Uterus (tissue), 2 donors: ENCODE measurements around the gene EPHB6.

Experiments
- POLR2A ChIP-seq, 2 donors: fragments of 450-650 bp; IDR thresholded peaks; one replicate each; pipeline ENCODE4 v1.6.1; 2016; ENCODE audit warnings: antibody characterized with exemption in 2 of 2, mild to moderate bottlenecking in 1 of 2, moderate library complexity in 1 of 2
- TF ChIP-seq, protein P1 (sequence below), 4 experiments: fragments of 200-600 bp in 2 of 4; fragments of 450-650 bp in 2 of 4; sonication (generic) in 2 of 4; IDR thresholded peaks; one replicate each; pipeline ENCODE4 v1.5.1; 2016 to 2019; ENCODE audit warnings: antibody characterized with exemption in 4 of 4, mild to moderate bottlenecking in 2 of 4, moderate library complexity in 1 of 4

DNA sequence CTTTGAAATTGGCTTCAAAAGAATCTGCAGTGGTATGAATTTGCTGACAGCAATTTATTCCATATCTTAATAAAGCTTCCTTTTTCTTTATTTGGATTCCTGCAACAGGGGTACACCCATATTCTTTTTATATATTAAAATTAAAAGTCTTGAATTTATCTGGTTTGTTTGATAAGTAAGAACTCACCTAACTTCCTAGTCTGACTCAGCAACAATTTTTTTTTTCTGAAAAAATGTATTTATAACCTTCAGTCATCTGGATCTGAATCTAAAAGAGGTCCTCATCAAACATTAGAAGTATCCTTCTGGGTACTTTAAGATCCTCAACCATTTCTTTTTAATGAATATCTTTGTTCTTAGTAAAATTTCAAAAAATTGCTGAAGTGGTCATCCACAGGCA lies 4.5 kb downstream of the EPHB6 start:
- TF ChIP-seq, protein P1, sequence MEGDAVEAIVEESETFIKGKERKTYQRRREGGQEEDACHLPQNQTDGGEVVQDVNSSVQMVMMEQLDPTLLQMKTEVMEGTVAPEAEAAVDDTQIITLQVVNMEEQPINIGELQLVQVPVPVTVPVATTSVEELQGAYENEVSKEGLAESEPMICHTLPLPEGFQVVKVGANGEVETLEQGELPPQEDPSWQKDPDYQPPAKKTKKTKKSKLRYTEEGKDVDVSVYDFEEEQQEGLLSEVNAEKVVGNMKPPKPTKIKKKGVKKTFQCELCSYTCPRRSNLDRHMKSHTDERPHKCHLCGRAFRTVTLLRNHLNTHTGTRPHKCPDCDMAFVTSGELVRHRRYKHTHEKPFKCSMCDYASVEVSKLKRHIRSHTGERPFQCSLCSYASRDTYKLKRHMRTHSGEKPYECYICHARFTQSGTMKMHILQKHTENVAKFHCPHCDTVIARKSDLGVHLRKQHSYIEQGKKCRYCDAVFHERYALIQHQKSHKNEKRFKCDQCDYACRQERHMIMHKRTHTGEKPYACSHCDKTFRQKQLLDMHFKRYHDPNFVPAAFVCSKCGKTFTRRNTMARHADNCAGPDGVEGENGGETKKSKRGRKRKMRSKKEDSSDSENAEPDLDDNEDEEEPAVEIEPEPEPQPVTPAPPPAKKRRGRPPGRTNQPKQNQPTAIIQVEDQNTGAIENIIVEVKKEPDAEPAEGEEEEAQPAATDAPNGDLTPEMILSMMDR (IDR thresholded peaks at IDR 0.05): no peak
- TF ChIP-seq POLR2A (IDR thresholded peaks at IDR 0.05): no peak
